Astrocyte of the spinal cord (primary cell): ENCODE results near the gene CTNNA2.

Experiments
- DNase-seq: peaks from one replicate; pipeline ENCODE4 v3.0.0; 2011; ENCODE audit warnings: low read depth, low spot score
- H3K4me3 ChIP-seq: 2 replicates; pipeline ENCODE4 v1.5.1; 2011; ENCODE audit warnings: low read depth, mild to moderate bottlenecking, low read length, moderate library complexity
- CTCF ChIP-seq: IDR thresholded peaks from 2 replicates; pipeline ENCODE4 v1.5.1; 2012; ENCODE audit warnings: low read depth, mild to moderate bottlenecking, low read length, inconsistent platforms
- in situ Hi-C: cut with HindIII; loops from 2 replicates; pipeline ENCODE4 v1.10.0; 2017; ENCODE audit warnings: low sequenced_read_pairs

Gene CTNNA2

GRCh38 chr2:80348078-80348477, 835.2 kb downstream of the CTNNA2 start:
- DNase-seq, result no peak
- in situ Hi-C loops, result no loop called here
- no peak for TF ChIP-seq CTCF
- no peak overlapping the region for H3K4me3 ChIP-seq

- H3K4me3 ChIP-seq, result no peak overlapping the region
- TF ChIP-seq CTCF, result no peak
- in situ Hi-C loops, result no loop called here
- no peak for DNase-seq
Measured at GRCh38 chr2:80348953-80349352, 836.1 kb downstream of the CTNNA2 start.

GRCh38 chr2:80351231-80351630, 838.4 kb downstream of the CTNNA2 start:
- no peak overlapping the region for H3K4me3 ChIP-seq
- in situ Hi-C loops, result no loop called here
- DNase-seq, result no peak
- no peak for TF ChIP-seq CTCF

GRCh38 chr2:80354858-80355257, 842.0 kb downstream of the CTNNA2 start:
- no peak for DNase-seq
- no peak for TF ChIP-seq CTCF
- in situ Hi-C loops, result no loop called here
- no peak overlapping the region for H3K4me3 ChIP-seq

- no peak for DNase-seq
- TF ChIP-seq CTCF, result no peak
- no peak overlapping the region for H3K4me3 ChIP-seq
- in situ Hi-C loops, result no loop called here
Measured at GRCh38 chr2:80361904-80362303, 849.1 kb downstream of the CTNNA2 start.

- TF ChIP-seq CTCF, result no peak
- H3K4me3 ChIP-seq, result no peak overlapping the region
- in situ Hi-C loops, result no loop called here
- DNase-seq, result no peak
Measured at GRCh38 chr2:80363330-80363729, 850.5 kb downstream of the CTNNA2 start.

GRCh38 chr2:80363791-80364349, 851.0 kb downstream of the CTNNA2 start:
- DNase-seq, result no peak
- no peak for TF ChIP-seq CTCF
- H3K4me3 ChIP-seq, result no peak overlapping the region
- in situ Hi-C loops, result no loop called here
